ENCODE measurements around the gene ZGRF1. TPM values are rescaled to one million over a fixed set of nuclear protein-coding genes. Genes with fewer than 3 reads are reported as not detected.

ZGRF1 gene
- total RNA-seq, 1 experiment from 2014 or later: 21.4 TPM

- H3K9me3 ChIP-seq (ENCODE audit: control insufficient read depth in 1 of 2, insufficient read depth in 1 of 2, low read depth in 1 of 2, low read length in 2 of 2): no peaks in the 10 kb centered on the region
- no TSS peak for BruUV-seq (replicated peaks)
- no peak overlapping the region for H2AFZ ChIP-seq (ENCODE audit: low read depth, low read length, poor library complexity, severe bottlenecking)
- TF ChIP-seq SP1 (IDR thresholded peaks at IDR 0.05; ENCODE audit: low read depth): no peak
- no peak for TF ChIP-seq ELF1 (IDR thresholded peaks at IDR 0.05; ENCODE audit: borderline replicate concordance, low read depth)
- no peak for TF ChIP-seq CTCF (IDR thresholded peaks at IDR 0.05 in 2 of 3, conservative IDR thresholded peaks at IDR 0.05 in 1 of 3; ENCODE audit: borderline replicate concordance in 1 of 3, insufficient read depth in 1 of 3, low read depth in 2 of 3, low read length in 2 of 3)
- TF ChIP-seq REST (IDR thresholded peaks at IDR 0.05; ENCODE audit: low read depth): no peak
- no peak for TF ChIP-seq EZH2 (IDR thresholded peaks at IDR 0.05)
- no peak for TF ChIP-seq POLR2A (IDR thresholded peaks at IDR 0.05; ENCODE audit: borderline replicate concordance, extremely low read depth, insufficient read depth, insufficient read length)
- TF ChIP-seq SIN3A (IDR thresholded peaks at IDR 0.05; ENCODE audit: low read depth): no peak
- TF ChIP-seq ZFX (IDR thresholded peaks at IDR 0.05): no peak
- no peak for TF ChIP-seq EGR1 (IDR thresholded peaks at IDR 0.05; ENCODE audit: low read depth)
- TF ChIP-seq CEBPB (IDR thresholded peaks at IDR 0.05; ENCODE audit: low read depth): no peak
- TF ChIP-seq TCF7L2 (IDR thresholded peaks at IDR 0.05; ENCODE audit: borderline replicate concordance, extremely low read depth, insufficient read depth, insufficient read length): no peak
- no peak overlapping the region for H3K27ac ChIP-seq (ENCODE audit: low read depth, low read length)
- DNase-seq (ENCODE audit: low read depth, low spot score) (no peak), ATAC-seq (no peak)
- no peaks in the 10 kb centered on the region for H4K20me1 ChIP-seq (ENCODE audit: insufficient read depth)
- RAD21 ChIA-PET (ENCODE audit: low non-redundant PET in 1 of 2, low total read pairs in 2 of 2, uncharacterized antibody in 2 of 2, unreplicated experiment in 2 of 2): no interaction called here
- H3K4me1 ChIP-seq (ENCODE audit: control insufficient read depth in 1 of 2, insufficient read depth in 2 of 2, low read length in 2 of 2): no peaks in the 10 kb centered on the region
- H3K79me2 ChIP-seq (ENCODE audit: insufficient read depth, low read length): no peaks in the 10 kb centered on the region
- H3K9me2 ChIP-seq (ENCODE audit: insufficient read depth): no peaks in the 10 kb centered on the region
- CTCF ChIA-PET: no interaction called here
- POLR2A ChIA-PET: no interaction called here
- H3K4me2 ChIP-seq (ENCODE audit: low read length): no peak overlapping the region
- intact Hi-C loops (cut with micrococcal nuclease): no loop called here
- H3K36me3 ChIP-seq (ENCODE audit: control insufficient read depth in 1 of 2, insufficient read depth in 2 of 2, low read length in 2 of 2): no peaks in the 10 kb centered on the region
- H3K9ac ChIP-seq (ENCODE audit: low read length): no peak overlapping the region
- H3K27me3 ChIP-seq (ENCODE audit: insufficient read depth, low read length): no peaks in the 10 kb centered on the region
- H3K4me3 ChIP-seq (replicated peaks in 1 of 2; ENCODE audit: low read depth in 1 of 2, low read length in 2 of 2): no peak overlapping the region
Observed at GRCh38 chr4:112540695-112541094, 96.0 kb downstream of the ZGRF1 start.

Measured in HCT116 (cell line).